Kasumi-1 (cell line): ENCODE measurements around the gene LMCD1.

ENCODE experiments used
- DNase-seq, 2 experiments: peaks; one replicate each; lab custom pipeline; 2025; lab: John Stamatoyannopoulos, UW

LMCD1 gene

GRCh38 chr3:8484409-8485140, 17.0 kb upstream of the LMCD1 start:
- no peak for DNase-seq

GRCh38 chr3:8485141-8485870, 16.3 kb upstream of the LMCD1 start:
- no peak for DNase-seq

DNA sequence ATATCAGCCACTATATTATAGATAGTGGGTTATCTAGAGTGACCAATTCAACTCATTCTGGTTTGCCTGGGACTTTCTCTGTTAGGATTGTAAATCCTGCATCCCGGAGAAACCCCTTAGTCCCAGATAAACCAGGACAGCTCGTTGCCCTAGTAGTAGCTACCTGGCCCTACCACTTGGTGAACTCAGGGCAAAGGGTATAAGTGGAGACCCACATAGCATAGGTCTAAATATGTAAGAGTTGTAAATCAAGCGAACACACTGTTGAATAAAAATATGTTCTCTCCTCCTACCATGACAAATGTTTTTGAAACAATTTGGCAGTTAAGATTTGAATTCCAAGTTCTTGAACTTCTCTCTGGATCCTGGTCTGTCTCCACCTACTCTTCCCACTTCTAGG, 15.7 kb upstream of the LMCD1 start:
- DNase-seq, result no peak

DNA sequence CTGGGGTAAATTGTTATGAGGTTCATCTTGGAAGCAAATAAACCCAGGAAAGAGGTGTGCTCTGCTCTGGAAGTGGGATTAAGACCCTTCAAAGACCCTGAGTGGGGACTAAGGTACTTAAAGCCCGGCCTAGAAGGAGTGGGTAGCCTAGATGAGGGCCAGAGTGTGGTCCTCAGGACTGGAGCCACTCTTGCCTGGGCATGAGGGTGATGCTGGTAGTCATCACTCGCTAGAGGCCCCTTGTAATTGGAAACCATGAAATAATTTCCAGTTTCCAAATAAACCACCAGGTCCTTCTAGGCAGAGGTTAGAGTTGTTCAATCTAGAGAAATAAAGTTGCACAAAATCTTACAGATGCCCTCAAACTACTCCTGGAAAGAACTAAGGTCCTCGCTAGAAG, 15.2 kb upstream of the LMCD1 start:
- DNase-seq, result no peak

GRCh38 chr3:8486936-8487335, 14.7 kb upstream of the LMCD1 start:
- DNase-seq, result no peak

GRCh38 chr3:8488411-8488810, 13.2 kb upstream of the LMCD1 start:
- DNase-seq, result no peak

DNA sequence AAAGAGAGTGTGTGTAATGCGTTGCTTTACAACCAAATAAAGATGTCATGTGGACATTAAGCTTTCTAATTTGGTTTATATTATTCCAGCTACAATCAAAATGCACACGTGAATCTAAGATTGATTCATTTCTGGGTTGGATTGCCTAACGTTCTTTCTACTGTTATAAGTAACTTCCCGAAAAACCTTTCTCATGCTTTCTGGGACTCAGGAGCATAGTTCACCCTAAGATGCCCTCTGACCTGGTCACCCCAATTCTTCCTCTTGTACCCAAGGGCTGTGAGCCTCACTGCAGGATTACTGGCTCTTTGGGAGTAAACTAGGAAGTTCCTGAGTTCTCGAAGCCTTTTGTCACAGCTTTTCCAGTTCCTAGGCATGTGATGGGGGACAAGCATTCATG, 12.7 kb upstream of the LMCD1 start:
- no peak for DNase-seq

GRCh38 chr3:8489278-8489792, 12.3 kb upstream of the LMCD1 start:
- no peak for DNase-seq

DNA sequence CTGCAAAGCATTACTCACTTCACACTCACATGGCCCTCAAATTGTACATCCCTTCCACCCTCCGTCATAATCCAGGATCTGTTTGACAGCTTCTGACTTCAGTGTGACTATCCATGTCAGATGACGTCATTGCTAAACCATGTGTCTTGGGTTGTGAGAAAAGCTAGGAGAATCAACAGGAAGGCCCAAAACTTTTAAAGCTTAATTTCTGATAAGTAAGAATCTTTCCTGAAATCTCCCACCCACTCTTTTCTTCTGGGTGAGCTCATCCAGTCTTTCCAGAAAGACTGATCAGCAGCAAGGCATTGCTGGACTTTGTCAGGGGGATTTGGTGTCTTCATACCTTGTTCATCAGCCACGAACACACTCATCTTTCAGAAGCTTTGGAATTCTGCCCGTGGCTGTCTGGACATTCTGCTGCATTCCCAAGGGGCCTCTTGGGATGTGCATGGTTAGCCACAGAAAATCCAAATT, 11.5 kb upstream of the LMCD1 start:
- DNase-seq, result no peak

DNA sequence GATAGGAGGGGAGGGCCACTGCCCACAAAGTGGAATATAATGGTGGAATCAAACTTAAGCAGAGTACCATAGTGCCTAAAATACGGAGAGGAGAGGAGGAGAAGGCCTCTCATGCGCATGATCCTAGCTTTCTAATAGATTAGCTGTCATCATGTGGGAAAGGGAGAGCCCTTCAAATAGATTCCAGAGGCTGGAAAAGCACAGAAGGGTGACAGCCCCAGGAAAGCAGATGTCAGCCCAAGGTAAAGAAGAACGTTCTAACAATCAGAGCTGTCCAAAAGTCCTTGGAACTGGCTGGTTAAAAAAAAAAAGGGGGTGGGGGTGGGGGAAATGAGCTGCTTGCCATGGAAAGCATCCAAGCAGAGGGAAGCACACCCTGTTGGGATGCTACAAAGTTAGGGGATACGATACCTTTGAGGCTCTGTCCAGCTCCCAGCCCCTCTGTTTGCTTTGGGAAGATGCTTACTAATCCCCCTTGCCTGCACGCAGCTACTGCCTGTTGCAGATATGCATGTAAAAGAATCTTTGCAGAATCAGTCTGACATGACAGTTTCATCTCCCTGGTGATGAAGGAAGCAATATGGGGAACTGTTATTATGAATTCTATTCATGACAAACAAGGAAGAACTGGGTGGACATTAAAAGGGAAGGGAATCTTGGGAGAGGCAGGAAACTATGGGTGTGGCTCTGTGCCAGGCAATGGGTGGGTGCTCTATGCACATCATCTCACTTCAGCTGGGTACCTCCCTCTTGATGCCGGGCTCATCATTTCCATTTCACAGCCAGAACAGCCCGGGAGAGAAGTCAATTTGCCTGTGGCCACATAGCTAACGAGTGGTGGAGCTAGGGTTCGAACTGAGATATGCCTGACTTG, 10.1 kb upstream of the LMCD1 start:
- DNase-seq, result no peak

- no peak for DNase-seq
These were observed 8.7 kb upstream of the LMCD1 start for GRCh38 chr3:8492744-8493511.

- DNase-seq, result no peak
These were observed 7.9 kb upstream of the LMCD1 start for GRCh38 chr3:8493744-8494143.

- no peak for DNase-seq
These were observed 7.3 kb upstream of the LMCD1 start for GRCh38 chr3:8494327-8494726.

DNA sequence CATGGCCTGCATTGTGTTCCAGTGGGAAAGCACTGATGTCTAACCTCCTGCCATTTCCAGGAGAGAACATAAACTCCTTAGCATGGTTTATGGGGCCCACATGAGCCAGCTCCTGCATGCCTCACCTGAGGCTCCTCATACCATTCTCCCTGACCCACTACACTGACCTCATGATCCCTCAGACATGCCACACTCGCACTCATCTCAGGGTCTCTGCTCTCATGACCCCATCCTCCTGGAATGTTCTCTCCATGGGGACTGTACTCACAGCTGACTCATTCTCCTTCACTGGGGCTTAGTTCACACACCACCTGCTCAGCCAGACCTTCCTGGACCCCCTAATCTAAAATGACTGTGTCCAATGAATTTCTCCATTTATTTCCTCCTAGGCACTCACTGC, 4.0 kb upstream of the LMCD1 start:
- DNase-seq, result no peak

DNA sequence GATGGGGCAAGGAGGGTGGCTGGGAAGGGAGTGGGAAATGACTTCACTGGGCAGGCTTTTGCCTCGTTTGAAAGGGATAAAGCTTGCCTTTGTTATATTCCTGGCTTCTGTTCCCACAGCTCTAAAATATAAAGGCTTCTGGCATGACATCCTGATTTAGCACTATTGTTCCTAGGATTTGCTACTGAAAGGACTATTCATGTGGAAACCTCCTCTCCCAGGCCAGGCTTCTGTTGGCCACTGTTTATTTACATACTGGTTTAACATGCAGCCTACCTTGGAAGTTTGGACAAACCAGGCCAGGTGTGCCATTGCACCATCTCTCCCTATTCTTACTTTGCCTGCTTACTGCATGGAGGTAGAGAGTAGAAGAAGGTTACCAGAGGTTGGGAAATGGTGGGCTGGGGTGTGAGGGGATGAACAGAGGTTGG, 2.4 kb upstream of the LMCD1 start:
- DNase-seq, result no peak

DNA sequence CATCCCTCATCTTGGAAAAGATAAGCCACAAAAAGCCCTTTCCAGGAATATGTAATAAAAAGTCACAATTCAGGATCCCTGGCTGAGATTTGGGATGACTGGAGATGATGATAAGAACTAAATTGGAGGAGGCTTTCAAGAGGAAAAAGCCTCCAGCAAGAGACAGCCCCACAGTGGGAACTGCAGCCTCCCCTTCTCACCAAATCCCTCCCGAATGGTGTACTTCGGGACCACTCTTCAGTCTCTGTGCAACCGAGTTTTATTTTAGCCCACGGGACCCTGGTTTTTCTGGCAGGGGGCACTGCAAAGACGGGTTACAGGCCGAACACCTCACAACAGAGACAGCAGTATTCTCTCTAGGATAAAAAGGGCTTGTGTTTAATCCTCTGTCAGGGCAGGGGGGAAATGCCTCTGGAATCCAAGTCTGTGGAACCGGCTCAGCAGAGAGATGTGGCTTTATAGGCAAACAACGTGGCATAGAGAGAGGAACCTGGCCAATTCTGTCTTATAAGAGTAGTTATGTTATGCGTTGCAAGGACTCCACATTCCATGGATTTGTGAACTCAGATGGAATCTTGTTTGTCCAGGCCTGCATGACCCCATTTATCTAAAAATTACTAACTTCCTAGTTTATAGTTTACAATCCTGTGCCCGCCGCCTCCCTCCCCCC, 1.2 kb upstream of the LMCD1 start:
- no peak for DNase-seq

- DNase-seq, result no peak
These were observed 643 bp upstream of the LMCD1 start for GRCh38 chr3:8500989-8501370.

GRCh38 chr3:8503461-8503860, 1.8 kb downstream of the LMCD1 start:
- no peak for DNase-seq

GRCh38 chr3:8503871-8504610, 2.4 kb downstream of the LMCD1 start:
- DNase-seq, result no peak

DNA sequence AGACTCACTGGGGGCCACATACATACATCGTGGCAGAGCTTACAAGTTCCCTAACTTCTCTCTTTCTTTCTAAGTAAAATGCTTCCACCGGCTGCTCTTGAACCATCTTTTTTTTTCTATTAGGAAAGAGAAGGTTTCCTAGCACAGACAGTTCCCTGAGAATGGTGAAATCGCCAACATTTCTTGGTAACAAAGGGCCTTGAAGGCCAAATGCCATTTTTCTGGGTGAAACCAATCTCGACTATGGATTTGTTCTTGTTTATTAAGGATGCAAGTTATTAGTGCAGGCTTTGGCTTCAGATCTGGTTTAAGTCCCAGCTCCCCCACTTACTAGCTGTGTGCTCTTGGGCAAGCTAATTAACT, 3.0 kb downstream of the LMCD1 start:
- DNase-seq, result no peak
